IPS-NIHi11 (cell line): ENCODE measurements around the gene ARL9.

Experiments
- DNase-seq: peaks from one replicate; pipeline ENCODE4 v3.0.0; 2012; ENCODE audit warnings: mixed read lengths, low spot score

ARL9 gene

DNA sequence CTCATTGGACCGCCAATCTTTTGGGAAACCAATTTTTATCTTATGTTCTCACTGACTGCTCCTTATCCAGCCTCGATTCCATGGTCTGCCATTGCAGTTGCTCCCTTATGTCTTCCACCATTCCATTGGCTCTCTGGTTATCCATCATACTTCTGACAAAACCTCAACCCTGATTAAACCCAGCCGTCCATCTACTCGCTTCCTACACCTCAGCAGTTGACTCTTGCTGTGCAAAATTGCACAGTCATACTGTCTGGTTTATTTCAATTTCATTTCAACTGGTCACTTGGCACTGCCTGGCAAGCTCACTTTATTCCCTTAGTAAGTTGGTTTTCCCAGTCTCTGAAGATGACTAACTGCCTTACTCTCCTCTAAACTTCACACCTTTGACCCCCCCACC lies 26.2 kb downstream of the ARL9 start:
- DNase-seq = no peak

DNA sequence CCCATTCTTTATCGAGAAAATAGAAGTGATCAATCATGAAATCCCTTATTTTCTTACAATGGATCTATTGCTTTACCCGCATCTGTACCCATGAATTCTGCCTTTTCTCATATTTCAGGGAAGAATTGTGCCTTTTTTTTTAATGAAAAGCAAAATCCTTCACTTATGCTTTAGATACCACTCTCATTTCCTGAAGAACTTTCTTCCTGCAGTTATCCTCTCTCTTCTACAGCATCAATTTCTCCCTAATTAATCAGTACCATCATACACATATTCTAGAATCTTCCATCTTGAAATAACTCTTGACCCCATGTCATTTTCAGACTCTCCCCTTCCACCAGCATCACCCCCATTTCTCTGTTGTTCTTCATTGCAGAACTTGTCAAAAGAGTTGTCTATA lies 26.6 kb downstream of the ARL9 start:
- DNase-seq = no peak

DNA sequence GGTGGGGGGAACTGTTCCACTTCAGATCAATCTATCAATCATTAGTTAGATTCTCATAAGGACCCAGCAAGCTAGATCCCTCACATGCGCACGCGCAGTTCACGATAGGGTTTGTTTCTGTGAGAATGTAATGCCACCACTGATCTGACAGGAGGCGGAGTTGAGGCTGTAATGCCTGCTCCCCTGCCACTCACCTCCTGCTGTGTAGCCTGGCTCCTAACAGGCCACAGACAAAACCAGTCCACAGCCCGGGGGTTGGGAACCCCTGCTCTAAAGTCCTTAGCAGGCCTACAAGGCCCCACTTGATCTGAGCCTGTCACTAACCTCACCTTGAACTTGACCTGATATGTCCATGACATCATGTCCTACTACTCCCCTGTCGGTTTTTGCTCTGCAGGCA lies 30.3 kb downstream of the ARL9 start:
- no peak for DNase-seq

DNA sequence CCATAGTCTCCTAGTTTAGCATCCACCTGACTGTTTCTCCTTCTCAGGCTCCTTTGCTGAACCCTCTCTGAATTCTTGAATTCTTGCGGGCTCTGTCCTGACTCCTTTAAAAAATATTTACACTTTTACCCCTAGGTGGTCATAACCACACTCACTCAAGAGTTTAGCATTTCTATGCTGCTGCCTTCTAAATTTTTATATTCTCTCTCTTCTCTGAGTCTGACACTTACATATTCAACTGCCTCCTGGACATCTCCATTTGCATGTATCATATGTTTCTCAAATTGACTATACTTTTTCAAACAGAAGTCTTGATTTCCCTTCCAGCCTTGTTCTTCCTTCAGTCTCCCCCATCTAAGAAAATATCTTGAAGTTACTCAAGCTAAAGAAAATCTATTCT lies 31.6 kb downstream of the ARL9 start:
- no peak for DNase-seq

DNA sequence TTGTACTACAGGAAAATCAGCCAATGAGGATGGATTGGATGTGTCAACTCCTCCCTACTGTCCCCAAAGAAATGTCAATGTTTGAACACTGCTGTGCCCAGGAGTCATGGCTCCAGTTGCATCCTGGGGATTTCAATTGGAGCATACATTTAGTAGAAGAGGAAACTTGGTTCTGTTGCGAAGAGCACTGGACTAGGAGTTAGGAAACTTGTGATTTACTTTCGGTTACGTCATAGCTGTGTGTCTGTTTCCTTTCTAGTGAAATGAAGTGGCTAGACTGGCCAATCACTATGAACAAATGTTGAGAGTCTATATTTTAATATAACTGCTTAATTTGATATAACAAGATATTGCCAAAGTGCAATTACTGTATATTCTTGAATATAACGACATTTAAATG lies 35.2 kb downstream of the ARL9 start:
- DNase-seq = no peak

DNA sequence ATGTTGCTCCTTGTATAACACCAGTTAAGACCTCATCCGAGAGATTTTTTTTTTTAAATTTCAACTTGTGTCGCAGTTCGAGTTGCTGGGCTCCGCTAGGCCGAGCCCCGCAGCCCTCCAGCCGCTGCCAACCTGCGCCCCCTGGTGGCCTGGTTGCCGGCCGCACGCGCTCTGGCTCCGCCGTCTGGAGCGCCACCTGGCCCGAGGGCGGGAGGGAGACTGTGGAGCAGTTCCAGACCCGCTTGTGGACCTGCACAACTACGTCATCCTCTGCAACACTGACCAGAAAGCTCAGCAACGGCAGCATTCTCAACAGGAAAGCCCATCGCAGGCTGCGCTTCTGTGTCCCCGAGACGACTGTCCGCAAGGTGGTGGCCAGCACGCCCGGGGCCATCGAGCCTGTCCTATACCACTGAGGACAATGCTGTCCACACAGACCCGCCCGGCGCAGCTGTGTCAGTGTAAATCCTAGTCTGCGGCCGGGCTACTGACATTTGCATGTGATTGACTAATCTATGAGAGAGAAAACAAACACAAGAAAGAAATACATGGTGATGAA lies 39.1 kb downstream of the ARL9 start:
- DNase-seq = peak; percentile 92

DNA sequence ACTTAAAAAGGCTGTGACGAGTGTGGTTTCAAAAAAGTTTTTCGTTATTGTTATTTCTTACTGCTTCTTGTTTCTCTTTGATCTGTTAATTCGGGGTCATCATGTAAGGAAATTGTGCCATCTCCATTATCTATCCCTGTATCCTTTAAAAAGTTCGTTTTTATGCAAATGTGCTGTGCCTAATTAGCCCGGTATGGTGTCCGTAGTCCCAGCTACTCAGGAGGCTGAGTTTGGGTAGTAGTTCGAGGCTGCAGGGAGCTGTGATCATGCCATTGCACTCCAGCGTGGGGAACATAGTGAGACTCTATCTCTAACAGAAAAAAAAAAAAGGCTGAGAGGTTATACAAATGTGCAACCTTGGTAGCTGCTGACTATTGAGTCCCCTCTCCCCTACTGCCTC lies 45.1 kb downstream of the ARL9 start:
- DNase-seq = no peak

DNA sequence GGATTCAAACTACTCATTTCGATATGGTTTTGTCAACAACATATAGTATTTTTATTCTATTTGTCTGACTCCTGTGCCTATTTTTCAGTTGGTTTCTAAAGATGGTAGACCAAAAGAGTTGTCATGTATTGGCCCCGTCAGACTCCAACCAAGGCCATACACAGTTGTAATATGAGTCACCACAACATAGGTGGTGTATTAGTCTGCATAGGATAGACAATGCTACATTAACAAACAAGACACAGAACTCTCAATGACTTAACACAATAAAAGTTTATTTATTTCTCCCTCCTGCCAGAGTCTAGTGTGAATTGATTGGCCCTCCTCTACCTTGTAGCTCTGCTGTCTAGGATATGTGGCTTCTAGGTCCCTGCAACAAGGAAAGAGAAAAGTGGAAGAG lies 45.9 kb downstream of the ARL9 start:
- DNase-seq = no peak

DNA sequence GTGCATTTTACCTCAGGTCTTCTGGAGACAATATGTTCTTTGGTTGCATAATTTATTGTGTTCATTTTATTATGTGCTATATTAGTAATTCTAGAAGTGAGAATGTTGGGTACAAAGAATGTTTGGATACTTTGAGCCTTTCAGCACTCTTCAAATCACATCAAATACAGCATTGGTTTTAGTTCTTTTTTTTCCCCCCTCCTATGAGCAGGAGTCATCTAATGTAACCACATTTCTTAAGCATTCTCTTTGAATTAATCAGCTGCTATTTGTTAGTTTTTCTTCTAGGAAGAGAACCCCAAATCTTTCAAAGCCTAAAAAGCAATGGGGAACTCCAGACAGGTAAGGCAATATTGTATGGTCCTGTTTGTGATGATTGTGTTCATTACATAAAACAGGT lies 46.7 kb downstream of the ARL9 start:
- no peak for DNase-seq

DNA sequence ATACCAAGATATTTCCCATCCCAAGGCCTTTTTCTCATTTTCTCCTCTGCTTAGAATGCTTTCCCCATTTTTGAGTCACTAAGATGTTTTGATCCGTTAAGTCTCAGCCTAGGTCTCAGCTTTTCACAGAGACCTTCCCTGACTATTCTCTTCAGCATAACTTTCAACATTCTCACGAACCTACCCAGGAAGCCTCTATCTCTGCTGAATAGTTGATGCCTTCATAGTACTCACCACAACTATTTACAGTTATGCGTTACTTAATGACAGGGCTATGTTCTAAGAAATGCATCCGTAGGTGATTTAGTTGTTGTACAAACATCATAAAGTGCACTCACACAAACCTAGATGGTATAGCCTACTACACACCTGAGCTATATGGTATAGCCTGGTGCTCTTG lies 64.5 kb downstream of the ARL9 start:
- DNase-seq = no peak
